GM12874 (cell line): ENCODE measurements around the gene MR1.

Experiments used
- CTCF ChIP-seq: IDR thresholded peaks from 2 replicates; pipeline ENCODE4 v1.5.1; 2011; ENCODE audit warnings: low read depth, mild to moderate bottlenecking, control low read depth, low read length, moderate library complexity; ENCODE audit not compliant: insufficient read depth

Gene MR1

DNA sequence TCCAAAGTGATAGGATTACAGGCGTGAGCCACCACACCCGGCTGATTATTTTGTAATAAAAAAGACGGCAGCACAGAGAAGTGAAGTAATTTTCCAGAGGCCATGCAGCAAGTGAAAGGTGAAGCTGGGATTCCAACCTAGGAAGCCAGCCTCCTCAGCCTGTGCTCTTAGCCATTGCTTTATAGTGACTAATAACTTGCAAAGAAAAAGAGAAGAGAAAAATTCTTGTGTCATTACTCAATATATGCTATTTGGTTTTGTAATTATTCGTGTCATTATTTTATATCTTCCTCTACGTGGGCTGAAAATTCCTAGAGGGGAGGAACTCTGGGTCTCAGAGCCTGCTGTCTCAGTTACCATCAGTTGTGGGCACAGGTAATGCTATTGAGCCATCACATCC is 53.1 kb downstream of the MR1 start:
- TF ChIP-seq CTCF, result no peak

DNA sequence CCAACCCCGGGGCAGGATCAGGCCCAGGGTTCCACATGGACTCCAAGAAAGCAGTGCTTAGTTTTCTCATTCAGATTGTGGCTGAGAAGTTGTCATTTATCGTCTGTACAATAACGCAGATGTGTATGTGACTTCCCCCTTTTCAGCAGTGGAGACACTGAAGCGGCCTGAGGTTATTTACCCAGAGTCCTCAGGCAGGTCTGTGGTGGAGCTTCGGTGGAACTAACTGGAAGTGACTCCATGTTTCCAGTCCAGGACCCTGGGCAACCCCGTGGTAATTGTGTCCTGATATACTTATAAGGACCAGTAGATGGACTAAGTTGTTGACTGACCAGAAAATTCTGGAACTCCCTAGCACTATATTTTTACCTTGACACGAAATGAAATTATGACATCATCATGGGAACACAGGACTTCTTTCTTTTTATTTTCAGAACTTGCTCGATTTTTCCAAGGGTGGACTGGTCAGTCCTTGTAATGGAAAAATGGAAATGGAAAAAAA is 53.7 kb downstream of the MR1 start:
- no peak for TF ChIP-seq CTCF

- no peak for TF ChIP-seq CTCF
Measured at GRCh38 chr1:181088079-181089016, 54.6 kb downstream of the MR1 start, which contains the start of gene IER5. Gene IER5 (plus strand): TSS chr1:181088700. CDS start chr1:181088903, 203 bp downstream.

DNA sequence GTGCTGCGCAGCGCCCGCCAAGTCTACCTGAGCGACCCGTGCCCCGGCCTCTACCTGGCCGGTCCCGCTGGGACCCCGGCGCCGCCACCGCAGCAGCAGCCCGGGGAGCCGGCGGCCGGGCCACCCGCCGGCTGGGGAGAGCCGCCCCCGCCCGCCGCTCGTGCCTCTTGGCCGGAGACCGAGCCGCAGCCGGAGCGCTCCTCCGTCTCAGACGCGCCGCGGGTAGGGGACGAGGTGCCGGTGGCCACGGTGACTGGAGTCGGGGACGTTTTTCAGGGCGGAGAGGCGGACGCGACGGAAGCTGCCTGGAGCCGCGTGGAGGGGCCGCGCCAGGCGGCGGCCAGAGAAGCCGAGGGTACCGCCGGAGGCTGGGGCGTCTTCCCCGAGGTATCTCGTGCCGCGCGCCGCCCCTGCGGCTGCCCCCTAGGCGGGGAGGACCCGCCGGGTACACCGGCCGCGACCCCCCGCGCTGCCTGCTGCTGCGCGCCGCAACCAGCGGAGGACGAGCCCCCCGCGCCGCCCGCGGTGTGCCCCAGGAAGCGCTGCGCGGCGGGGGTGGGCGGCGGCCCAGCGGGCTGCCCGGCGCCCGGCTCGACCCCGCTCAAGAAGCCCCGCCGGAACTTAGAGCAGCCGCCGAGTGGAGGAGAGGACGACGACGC is 55.4 kb downstream of the MR1 start:
- no peak for TF ChIP-seq CTCF

DNA sequence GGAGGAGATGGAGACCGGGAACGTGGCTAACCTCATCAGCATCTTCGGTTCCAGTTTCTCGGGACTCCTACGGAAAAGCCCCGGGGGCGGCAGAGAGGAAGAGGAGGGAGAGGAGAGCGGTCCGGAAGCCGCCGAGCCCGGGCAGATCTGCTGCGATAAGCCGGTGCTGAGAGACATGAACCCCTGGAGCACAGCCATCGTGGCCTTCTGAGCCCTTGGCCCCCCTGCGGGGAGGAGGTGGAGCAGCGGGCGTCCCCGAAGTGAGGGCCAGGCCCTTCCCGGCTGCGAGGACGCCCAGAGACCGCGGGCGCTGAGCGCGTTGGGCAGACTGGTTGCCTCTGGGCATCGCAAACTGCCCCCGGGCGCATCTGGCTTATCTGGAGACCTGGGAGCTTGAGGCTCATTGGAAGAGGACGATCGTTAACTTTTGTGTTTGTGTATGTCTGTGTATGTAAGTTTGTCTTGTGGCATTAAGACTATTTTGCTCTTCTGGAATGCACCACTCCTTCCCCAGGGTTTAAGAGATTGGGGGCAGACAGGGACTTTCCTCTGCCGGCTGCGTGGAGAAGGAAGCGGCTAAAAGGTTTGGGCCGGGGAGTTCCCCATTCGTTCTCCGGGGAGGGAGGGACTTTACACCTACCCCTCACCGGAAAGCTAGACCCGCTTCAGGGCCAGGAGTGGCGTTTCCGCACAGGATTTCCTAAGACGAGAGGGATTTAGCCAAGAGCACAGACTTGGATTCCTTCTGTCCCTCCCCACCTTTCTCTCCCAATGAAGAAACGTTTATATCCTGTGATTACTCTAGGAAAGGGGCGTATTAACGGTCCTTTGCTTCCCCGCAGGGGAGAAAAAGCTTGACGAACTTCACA is 56.1 kb downstream of the MR1 start:
- no peak for TF ChIP-seq CTCF

DNA sequence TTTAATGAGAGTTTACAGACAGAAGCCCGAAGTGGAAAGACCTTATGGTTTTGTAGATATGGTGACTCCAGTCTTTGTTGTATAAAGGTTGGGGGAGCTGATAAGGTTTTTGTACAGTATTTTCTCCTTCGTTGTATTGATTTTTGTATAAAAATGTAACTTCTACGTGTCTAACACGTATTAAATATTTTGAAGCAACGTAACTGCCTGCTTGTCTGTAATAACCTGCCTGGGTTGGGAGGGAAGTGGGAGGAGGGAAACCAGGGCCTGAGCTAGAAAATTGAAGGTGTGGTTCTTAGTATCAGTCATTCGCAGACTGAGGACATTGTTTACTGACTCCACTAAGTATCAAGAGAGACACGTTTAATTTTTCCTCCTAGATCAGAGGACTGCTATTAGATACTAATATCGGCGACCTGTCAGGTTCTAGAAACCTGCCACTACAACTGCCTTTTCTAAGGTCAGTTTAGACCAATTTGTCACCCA is 56.9 kb downstream of the MR1 start:
- no peak for TF ChIP-seq CTCF
